NT2/D1 (cell line): ENCODE measurements around the gene SOX11.

Source experiments
- YY1 ChIP-seq: IDR thresholded peaks from 2 replicates; pipeline ENCODE4 v1.6.1; 2011; ENCODE audit not compliant: insufficient read length, insufficient read depth
- ZNF274 ChIP-seq: IDR thresholded peaks from 2 replicates; pipeline ENCODE4 v1.6.1; 2011; ENCODE audit warnings: mild to moderate bottlenecking, low read depth, low read length

- TF ChIP-seq ZNF274 (no peak), YY1 (no peak)
These were observed 2.4 kb upstream of the SOX11 start for GRCh38 chr2:5689750-5690149.
